ENCODE data around the gene MYORG.

The MYORG gene

DNA sequence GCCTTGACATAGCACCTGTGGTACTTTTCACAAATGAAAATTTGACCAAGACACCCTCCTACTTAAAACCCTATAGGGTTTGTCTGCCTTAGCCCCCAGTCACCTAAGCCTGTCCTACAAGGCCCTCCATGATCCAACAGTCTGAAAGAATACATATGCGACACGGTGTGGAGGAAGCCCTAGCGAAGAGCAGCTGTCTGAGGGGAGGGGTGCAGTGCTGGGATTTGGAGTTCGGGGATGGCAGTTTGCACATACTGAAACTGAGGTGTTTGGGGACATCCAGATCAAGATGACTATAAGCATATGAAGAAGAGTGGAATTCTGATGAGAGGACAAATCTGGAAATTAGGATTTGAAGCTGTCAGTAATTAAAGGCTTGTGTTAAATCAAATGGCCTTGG is 7.2 kb upstream of the MYORG start:
- no peak overlapping the region for H3K27ac ChIP-seq (ENCODE audit: low read depth, low read length)
- no peaks in the 10 kb centered on the region for H3K36me3 ChIP-seq (ENCODE audit: control insufficient read depth, insufficient read depth, low read length)
- H3K27me3 ChIP-seq (ENCODE audit: control insufficient read depth, insufficient read depth, low read length): peaks cover 45% of the 10 kb centered on the region
- H3K4me1 ChIP-seq (ENCODE audit: control insufficient read depth, insufficient read depth, low read length): peaks cover 7% of the 10 kb centered on the region; the same call in 1 of the 2 replicates
- no peak overlapping the region for H3K9ac ChIP-seq (ENCODE audit: low read length)
- H3K9me3 ChIP-seq (ENCODE audit: control insufficient read depth, insufficient read depth, low read depth, low read length): no peaks in the 10 kb centered on the region
- no peak overlapping the region for H3K4me3 ChIP-seq (ENCODE audit: low read depth, low read length)

DNA sequence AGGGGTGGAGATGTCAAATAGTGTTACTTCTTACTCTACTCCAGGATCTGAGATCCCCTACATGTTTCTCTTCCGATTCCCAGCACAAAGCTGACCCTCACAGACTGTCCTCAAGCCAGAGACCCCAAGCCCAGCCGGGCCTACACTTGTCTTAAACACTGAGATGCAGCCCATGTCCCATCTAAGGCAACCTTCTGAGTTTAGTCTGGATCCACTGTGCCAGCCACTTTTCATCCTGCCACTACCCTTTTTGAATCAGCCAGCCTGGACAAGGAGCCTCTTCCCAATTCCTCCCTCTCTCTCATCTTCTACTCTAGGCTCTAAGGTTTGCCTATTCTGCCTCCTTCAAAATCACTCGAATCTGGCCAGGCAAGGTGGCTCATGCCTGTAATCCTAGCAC is 6.2 kb upstream of the MYORG start:
- no peaks in the 10 kb centered on the region for H3K36me3 ChIP-seq (ENCODE audit: control insufficient read depth, insufficient read depth, low read length)
- H3K9me3 ChIP-seq (ENCODE audit: control insufficient read depth, insufficient read depth, low read depth, low read length): no peaks in the 10 kb centered on the region
- H3K4me3 ChIP-seq (ENCODE audit: low read depth, low read length): no peak overlapping the region
- H3K27me3 ChIP-seq (ENCODE audit: control insufficient read depth, insufficient read depth, low read length): peaks cover 55% of the 10 kb centered on the region
- H3K27ac ChIP-seq (ENCODE audit: low read depth, low read length): no peak overlapping the region
- no peak overlapping the region for H3K9ac ChIP-seq (ENCODE audit: low read length)
- peaks cover 7% of the 10 kb centered on the region; the same call in 1 of the 2 replicates for H3K4me1 ChIP-seq (ENCODE audit: control insufficient read depth, insufficient read depth, low read length)

DNA sequence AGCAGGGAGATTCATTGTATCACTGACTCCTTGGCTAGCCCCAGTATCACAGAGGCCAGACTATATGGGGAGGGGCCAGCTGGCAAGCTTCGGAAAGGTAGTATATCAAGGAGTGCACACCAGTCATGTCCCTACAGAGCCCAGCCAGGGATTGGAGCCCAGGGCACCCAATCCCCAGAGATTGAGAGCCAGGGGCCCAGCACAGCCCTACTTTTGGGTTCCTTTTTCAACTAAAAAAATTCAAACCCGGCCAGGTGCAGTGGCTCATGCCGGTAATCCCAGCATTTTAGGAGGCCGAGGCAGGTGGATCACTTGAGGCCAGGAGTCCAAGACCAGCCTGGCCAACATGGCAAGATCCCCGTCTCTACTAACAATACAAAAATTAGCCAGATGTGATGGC is 5.4 kb upstream of the MYORG start:
- no peak overlapping the region for H3K27ac ChIP-seq (ENCODE audit: low read depth, low read length)
- H3K27me3 ChIP-seq (ENCODE audit: control insufficient read depth, insufficient read depth, low read length): peaks cover 58% of the 10 kb centered on the region
- H3K9me3 ChIP-seq (ENCODE audit: control insufficient read depth, insufficient read depth, low read depth, low read length): no peaks in the 10 kb centered on the region
- H3K4me1 ChIP-seq (ENCODE audit: control insufficient read depth, insufficient read depth, low read length): peaks cover 7% of the 10 kb centered on the region; the same call in 1 of the 2 replicates
- no peaks in the 10 kb centered on the region for H3K36me3 ChIP-seq (ENCODE audit: control insufficient read depth, insufficient read depth, low read length)
- no peak overlapping the region for H3K4me3 ChIP-seq (ENCODE audit: low read depth, low read length)
- H3K9ac ChIP-seq (ENCODE audit: low read length): no peak overlapping the region

DNA sequence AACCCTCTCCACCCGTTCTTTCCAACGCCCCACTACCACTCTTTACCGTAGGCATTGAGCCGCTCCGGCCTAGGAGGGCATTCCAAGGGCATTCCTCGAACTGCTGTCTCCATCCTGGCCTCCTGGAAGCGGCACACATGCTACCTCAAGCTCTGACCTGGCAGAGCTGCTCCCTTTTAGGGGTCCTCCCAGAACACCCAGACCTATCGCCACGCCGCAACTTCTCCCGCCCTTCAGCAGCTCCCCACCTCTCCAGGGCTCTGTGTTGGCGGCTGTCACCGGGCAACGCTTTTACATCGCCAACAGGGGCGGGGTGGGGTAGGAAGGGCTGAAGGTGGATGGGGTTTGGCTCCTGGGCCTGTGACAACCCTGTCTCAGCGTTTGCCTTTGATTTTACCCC is 4.6 kb upstream of the MYORG start:
- H3K36me3 ChIP-seq (ENCODE audit: control insufficient read depth, insufficient read depth, low read length): no peaks in the 10 kb centered on the region
- no peaks in the 10 kb centered on the region for H3K9me3 ChIP-seq (ENCODE audit: control insufficient read depth, insufficient read depth, low read depth, low read length)
- peak overlapping the region; percentile 1 for H3K9ac ChIP-seq (ENCODE audit: low read length)
- H3K27ac ChIP-seq (ENCODE audit: low read depth, low read length): no peak overlapping the region
- peak overlapping the region; percentile 70 for H3K4me3 ChIP-seq (ENCODE audit: low read depth, low read length)
- peaks cover 58% of the 10 kb centered on the region for H3K27me3 ChIP-seq (ENCODE audit: control insufficient read depth, insufficient read depth, low read length)
- peaks cover 7% of the 10 kb centered on the region; the same call in 1 of the 2 replicates for H3K4me1 ChIP-seq (ENCODE audit: control insufficient read depth, insufficient read depth, low read length)

DNA sequence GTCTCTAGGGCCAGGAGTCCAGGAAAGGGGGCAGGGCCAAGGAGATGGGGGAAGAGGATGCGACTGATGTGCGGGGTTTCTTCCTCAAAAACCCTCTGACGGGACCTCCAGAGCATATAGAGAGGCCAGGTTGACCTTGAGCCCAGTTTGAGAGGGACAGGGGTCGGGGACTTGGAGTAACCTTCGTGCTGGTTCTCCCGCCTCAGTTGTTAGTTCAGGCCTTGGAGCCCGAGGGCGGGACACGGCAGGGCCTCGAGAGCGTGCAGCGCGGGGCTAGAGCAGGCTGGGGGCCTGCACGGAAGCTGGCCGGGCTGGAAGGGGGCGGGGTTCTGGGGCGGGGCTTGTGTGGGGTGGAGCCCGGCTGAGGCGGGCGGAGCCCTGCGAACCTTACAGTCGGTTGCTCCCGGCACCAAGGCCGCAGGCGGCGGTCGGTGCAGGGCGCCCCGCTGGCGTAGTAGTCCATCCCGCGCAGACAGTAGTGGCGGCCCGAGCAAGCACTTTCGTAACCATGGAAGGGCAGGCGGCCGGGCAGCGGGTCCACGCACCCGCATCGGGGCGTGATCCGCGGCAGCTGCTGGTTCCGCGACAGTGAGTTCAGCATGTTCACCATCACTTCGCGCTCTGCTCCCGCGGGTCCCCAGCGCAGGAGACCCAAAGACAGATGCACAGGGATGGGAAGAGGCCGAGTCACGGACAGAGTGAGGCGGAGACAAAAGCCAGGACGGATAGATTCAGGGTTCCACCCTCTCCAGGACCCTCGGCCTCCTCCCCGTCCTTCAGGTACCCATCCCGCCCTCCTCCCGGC is 4.0 kb upstream of the MYORG start:
- Histone ChIP-seq H3K27me3 (ENCODE audit: control insufficient read depth, insufficient read depth, low read length) (peaks cover 62% of the 10 kb centered on the region), H3K9me3 (ENCODE audit: control insufficient read depth, insufficient read depth, low read depth, low read length) (no peaks in the 10 kb centered on the region), H3K36me3 (ENCODE audit: control insufficient read depth, insufficient read depth, low read length) (no peaks in the 10 kb centered on the region), H3K4me3 (ENCODE audit: low read depth, low read length) (peak overlapping the region; percentile 70), H3K9ac (ENCODE audit: low read length) (peak overlapping the region; percentile 1), H3K4me1 (ENCODE audit: control insufficient read depth, insufficient read depth, low read length) (peaks cover 12% of the 10 kb centered on the region), H3K27ac (ENCODE audit: low read depth, low read length) (no peak overlapping the region)

DNA sequence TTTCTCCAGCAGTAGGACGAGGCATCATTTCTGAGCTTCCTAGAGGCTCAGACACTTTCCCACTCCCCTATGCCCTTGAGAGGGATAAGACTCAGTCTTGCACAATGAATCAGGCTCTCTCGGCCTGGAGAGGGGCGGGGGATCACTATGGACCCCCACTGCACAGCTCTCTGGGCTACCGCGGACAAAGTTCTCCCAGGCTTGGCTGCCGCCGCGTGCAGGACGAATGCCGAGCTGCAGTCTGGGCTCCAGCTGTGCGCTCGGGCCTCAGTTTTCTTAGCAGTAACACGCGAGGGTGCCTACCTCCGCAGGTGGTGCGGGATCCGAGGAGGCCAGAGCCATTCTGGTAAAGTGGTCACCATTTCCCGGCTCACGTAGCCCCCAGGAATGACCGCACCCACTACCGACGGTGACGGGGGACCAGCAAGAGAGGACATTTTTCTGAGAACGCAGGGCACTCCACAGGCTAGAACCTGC is 3.4 kb upstream of the MYORG start:
- H3K9ac ChIP-seq (ENCODE audit: low read length): no peak overlapping the region
- H3K36me3 ChIP-seq (ENCODE audit: control insufficient read depth, insufficient read depth, low read length): no peaks in the 10 kb centered on the region
- H3K27ac ChIP-seq (ENCODE audit: low read depth, low read length): no peak overlapping the region
- no peaks in the 10 kb centered on the region for H3K9me3 ChIP-seq (ENCODE audit: control insufficient read depth, insufficient read depth, low read depth, low read length)
- H3K4me3 ChIP-seq (ENCODE audit: low read depth, low read length): peak overlapping the region; percentile 70
- peaks cover 63% of the 10 kb centered on the region for H3K27me3 ChIP-seq (ENCODE audit: control insufficient read depth, insufficient read depth, low read length)
- H3K4me1 ChIP-seq (ENCODE audit: control insufficient read depth, insufficient read depth, low read length): peaks cover 18% of the 10 kb centered on the region

DNA sequence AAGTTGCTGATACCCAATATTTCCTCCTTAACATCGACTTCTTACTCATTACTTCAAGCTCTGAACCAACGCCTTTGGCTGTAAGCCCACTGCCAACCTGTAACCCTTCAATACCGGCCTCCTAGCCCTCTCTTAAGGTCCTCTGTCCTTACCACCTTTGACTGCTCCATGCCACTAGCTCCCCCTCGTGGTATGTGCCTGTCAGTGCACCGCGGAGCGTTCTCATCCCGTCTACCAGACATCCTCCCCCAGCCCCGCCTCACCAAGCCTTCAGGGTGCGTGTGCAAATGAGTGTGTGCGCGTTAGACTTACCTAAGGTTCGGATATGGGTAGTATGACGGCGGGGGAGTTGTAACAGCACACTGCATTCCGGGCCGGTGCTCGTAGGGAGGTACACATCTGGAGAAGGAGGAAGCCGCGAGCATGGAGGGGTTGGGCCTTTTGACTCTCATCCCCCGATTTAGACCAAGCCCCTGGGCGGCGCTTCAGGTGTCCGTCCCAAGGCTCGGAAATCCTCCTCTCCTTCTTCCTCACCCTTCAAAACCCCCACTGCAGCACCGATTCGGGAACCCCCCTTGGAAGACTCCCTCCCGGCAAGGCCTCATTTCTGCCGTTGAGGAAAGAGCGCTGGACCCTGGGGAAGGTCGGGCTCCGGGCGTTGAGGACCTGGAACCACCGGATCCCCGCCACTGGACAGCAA is 2.8 kb upstream of the MYORG start:
- peak overlapping the region; percentile 70 for H3K4me3 ChIP-seq (ENCODE audit: low read depth, low read length)
- no peak overlapping the region for H3K9ac ChIP-seq (ENCODE audit: low read length)

DNA sequence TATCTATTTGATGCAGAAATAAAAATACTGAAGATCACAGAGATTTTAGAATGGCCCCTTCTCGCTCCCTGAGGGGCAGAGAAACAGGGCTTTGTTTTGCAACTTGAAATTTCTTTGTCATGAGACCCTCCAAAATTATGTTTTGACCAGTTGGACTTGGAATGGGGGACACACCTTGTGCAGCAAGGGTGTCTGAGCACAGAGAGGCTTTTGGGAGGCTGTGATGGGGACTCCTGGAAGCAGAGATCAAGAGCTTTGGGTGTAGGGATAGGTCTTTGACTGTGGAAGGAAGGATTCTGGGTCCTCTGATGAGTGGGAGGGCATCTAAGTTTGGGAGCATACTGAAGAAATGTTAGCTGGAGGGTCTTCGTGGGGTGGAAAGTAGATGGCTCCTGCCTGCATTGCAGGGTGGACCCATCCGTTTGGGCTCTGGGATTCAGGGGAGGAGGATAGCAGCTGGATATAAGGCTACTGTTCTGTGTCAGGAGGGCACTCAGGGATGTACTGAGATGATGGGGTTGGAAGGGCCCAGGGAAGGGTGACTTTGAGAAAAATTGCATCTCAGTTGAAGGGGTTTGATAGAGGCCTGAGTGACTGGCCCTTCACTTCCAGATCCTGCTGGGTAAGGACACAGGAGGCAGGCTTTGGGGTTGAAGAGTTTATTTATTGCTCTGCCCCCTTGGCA is 1.8 kb upstream of the MYORG start:
- Histone ChIP-seq H3K9me3 (ENCODE audit: control insufficient read depth, insufficient read depth, low read depth, low read length) (no peaks in the 10 kb centered on the region), H3K27me3 (ENCODE audit: control insufficient read depth, insufficient read depth, low read length) (peaks cover 63% of the 10 kb centered on the region), H3K36me3 (ENCODE audit: control insufficient read depth, insufficient read depth, low read length) (no peaks in the 10 kb centered on the region), H3K9ac (ENCODE audit: low read length) (no peak overlapping the region), H3K27ac (ENCODE audit: low read depth, low read length) (no peak overlapping the region), H3K4me1 (ENCODE audit: control insufficient read depth, insufficient read depth, low read length) (peaks cover 22% of the 10 kb centered on the region), H3K4me3 (ENCODE audit: low read depth, low read length) (no peak overlapping the region)

More for the DNA sequence above, 2.8 kb upstream of the MYORG start:
- Histone ChIP-seq H3K27me3 (ENCODE audit: control insufficient read depth, insufficient read depth, low read length) (peaks cover 63% of the 10 kb centered on the region), H3K4me1 (ENCODE audit: control insufficient read depth, insufficient read depth, low read length) (peaks cover 22% of the 10 kb centered on the region), H3K36me3 (ENCODE audit: control insufficient read depth, insufficient read depth, low read length) (no peaks in the 10 kb centered on the region), H3K9me3 (ENCODE audit: control insufficient read depth, insufficient read depth, low read depth, low read length) (no peaks in the 10 kb centered on the region), H3K27ac (ENCODE audit: low read depth, low read length) (no peak overlapping the region)

DNA sequence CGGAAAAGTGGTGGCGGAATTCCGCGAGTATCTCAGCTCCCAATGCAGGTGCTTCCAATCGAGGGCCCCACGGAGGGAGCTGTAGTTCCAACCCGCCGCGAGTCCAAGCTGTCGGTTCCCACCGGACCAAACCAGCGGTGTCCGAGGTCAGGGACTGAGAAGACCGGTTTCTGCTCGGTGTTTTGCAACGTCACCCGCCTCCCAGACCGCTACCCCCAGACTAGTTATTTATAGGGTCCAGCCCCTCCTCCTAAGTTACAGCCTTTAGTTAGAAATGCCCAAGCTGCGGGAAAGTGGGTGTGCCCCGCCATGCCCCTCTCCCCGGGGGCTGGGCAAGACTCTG is 677 bp upstream of the MYORG start:
- H3K9me3 ChIP-seq (ENCODE audit: control insufficient read depth, insufficient read depth, low read depth, low read length): no peaks in the 10 kb centered on the region
- peak overlapping the region; percentile 78 for H3K4me3 ChIP-seq (ENCODE audit: low read depth, low read length)
- peaks cover 22% of the 10 kb centered on the region for H3K4me1 ChIP-seq (ENCODE audit: control insufficient read depth, insufficient read depth, low read length)
- no peak overlapping the region for H3K9ac ChIP-seq (ENCODE audit: low read length)
- no peak overlapping the region for H3K27ac ChIP-seq (ENCODE audit: low read depth, low read length)
- no peaks in the 10 kb centered on the region for H3K36me3 ChIP-seq (ENCODE audit: control insufficient read depth, insufficient read depth, low read length)
- peaks cover 51% of the 10 kb centered on the region for H3K27me3 ChIP-seq (ENCODE audit: control insufficient read depth, insufficient read depth, low read length)

DNA sequence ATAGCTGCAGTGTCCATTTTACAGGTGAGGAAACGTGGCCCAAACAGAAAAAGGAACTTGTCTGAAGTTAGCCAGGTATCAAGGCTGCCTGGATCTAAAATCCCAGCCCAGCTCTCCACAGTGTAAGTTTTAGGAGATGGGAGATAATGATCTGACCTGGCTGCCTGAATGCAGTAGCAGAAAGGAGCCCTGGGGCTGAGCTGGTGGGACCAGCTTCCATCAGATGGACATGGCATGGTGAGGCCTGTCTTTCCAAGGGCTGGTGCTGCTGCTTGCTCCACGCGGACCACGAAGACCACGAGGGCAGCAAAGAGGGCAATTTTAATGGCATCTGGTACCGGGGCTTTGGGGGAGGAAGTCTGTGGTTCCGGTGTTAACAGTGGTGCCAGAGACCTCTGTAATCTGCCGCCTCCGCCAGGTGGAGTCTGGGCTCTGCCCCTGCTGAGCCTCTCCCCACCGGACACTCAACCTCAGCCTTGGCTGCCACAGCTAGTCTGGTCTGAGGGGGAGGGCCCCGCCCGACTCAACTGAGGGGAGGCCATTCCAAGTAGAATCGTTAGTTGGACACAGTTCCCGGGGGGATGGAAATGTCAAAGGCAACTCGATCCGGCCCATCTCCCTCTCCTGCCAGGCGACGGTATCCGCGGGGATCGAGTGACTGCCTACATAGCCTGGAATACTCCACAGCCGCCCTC is 650 bp downstream of the MYORG start:
- no peaks in the 10 kb centered on the region; the same call in 1 of the 2 replicates for H3K9me3 ChIP-seq (ENCODE audit: control insufficient read depth, insufficient read depth, low read depth, low read length)
- H3K27me3 ChIP-seq (ENCODE audit: control insufficient read depth, insufficient read depth, low read length): peaks cover 38% of the 10 kb centered on the region
- H3K9ac ChIP-seq (ENCODE audit: low read length): peak overlapping the region; percentile 43
- peaks cover 10% of the 10 kb centered on the region for H3K36me3 ChIP-seq (ENCODE audit: control insufficient read depth, insufficient read depth, low read length)
- peaks cover 22% of the 10 kb centered on the region for H3K4me1 ChIP-seq (ENCODE audit: control insufficient read depth, insufficient read depth, low read length)
- peak overlapping the region; percentile 78 for H3K4me3 ChIP-seq (ENCODE audit: low read depth, low read length)
- no peak overlapping the region for H3K27ac ChIP-seq (ENCODE audit: low read depth, low read length)

Measured in HUES6 (cell line).